ENCODE results near the gene PLAGL2. TPM values are rescaled to one million over a fixed set of nuclear protein-coding genes. Genes with fewer than 3 reads are reported as not detected.

PLAGL2 gene
- total RNA-seq, 1 experiment from 2014 or later: 3.3 TPM

DNA sequence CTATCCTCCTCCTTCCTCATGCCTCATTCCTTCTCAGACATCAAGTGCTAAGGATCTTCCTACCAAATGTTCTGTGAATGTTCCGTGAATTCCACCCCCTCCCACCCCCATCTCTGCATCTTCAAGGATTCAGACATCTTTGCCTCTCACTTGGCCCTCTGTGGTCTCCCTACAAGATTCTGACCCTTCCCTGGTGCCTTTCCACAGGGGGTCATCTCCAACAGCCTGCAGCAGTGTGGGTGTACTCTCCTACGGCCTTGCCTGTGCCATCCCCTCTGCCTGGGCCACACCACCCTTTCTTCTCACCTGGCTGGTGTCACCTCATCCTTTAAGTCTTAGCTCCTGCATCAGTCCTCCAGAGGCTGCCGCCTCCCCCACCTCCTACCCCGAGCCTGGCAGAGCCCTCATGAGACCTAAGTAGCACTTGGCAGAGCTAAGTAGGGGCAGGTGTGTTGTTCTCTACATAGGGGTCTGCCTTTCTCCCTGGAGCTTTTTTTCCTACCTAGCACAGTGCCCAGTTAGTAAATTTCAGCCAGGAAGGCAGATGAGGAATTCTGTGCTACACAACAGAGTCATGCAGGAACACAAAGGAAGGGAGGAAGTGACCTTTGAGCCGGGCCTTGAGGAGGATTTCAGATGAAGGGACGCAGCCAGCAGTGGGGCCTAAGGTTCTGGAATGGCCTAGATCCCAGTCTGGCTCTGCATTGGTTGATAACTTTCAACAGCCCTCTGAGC, 55.0 kb downstream of the PLAGL2 start:
- Histone ChIP-seq H3K9me3 (replicated peaks) (no peaks in the 10 kb centered on the region), H3K4me3 (no peak overlapping the region), H3K4me1 (replicated peaks) (peaks cover 17% of the 10 kb centered on the region), H3K27me3 (replicated peaks) (no peaks in the 10 kb centered on the region), H3K36me3 (peaks cover 70% of the 10 kb centered on the region), H3K27ac (no peak overlapping the region)
- no peak for DNase-seq (ENCODE audit: low read depth in 1 of 2, low spot score in 2 of 2)

DNA sequence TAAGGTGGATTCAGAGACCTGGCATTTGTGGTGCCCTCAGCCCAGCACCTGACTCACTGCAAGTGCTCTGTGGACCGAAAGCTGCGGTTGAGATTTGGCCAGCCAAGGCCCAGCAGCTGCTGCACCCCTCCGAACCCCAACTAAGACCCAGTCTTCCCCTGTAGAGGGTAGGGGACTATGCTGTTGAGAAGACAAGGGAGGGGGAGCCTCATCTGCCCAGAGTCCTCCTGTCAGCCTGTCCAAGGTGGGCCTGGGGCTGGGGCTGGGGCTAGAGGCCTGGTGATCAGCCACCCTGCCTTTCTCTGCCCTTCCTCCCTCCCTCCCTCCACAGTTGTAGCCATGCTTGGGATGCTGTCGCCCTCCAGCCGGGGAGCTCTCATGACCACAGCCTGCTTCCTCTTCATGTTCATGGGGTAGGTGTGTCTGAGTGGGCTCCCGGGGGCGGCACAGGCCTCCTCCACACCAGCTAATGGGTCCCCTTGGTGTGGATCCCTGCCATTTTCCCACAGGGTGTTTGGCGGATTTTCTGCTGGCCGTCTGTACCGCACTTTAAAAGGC, 57.2 kb downstream of the PLAGL2 start:
- no peak overlapping the region for H3K4me3 ChIP-seq
- H3K9me3 ChIP-seq (replicated peaks): no peaks in the 10 kb centered on the region
- peaks cover 13% of the 10 kb centered on the region for H3K4me1 ChIP-seq (replicated peaks)
- H3K27ac ChIP-seq: no peak overlapping the region
- no peak for DNase-seq (ENCODE audit: low read depth in 1 of 2, low spot score in 2 of 2)
- H3K27me3 ChIP-seq (replicated peaks): no peaks in the 10 kb centered on the region
- peaks cover 81% of the 10 kb centered on the region for H3K36me3 ChIP-seq

DNA sequence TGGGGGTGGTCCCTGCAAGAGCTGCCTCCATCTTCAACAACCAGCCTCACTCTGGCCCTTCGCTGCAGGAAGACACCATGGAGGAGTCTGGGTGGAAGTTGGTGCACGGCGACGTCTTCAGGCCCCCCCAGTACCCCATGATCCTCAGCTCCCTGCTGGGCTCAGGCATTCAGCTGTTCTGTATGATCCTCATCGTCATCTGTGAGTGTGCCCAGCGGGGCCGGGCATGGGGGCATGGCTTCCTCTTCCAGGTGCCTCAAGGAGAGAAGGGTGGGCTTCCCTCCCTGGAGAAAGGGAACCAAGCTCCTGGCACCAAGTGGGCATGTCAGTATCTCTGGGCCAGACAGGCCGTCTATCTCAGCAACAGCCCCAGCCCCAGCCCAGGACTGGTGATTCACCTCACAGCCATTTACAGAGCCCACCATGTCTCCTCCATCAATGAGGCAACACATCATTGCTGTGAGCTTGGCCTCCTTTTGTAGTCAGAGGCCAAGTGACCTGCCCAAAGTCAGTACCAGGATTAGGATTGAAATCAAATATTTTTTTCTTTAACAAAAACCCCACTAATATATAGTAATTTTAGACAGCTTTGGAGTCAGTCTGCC, 57.9 kb downstream of the PLAGL2 start:
- Histone ChIP-seq H3K9me3 (replicated peaks) (no peaks in the 10 kb centered on the region), H3K4me1 (replicated peaks) (peaks cover 6% of the 10 kb centered on the region), H3K27ac (no peak overlapping the region), H3K36me3 (peaks cover 84% of the 10 kb centered on the region), H3K4me3 (no peak overlapping the region), H3K27me3 (replicated peaks) (no peaks in the 10 kb centered on the region)
- no peak for DNase-seq (ENCODE audit: low read depth in 1 of 2, low spot score in 2 of 2)

DNA sequence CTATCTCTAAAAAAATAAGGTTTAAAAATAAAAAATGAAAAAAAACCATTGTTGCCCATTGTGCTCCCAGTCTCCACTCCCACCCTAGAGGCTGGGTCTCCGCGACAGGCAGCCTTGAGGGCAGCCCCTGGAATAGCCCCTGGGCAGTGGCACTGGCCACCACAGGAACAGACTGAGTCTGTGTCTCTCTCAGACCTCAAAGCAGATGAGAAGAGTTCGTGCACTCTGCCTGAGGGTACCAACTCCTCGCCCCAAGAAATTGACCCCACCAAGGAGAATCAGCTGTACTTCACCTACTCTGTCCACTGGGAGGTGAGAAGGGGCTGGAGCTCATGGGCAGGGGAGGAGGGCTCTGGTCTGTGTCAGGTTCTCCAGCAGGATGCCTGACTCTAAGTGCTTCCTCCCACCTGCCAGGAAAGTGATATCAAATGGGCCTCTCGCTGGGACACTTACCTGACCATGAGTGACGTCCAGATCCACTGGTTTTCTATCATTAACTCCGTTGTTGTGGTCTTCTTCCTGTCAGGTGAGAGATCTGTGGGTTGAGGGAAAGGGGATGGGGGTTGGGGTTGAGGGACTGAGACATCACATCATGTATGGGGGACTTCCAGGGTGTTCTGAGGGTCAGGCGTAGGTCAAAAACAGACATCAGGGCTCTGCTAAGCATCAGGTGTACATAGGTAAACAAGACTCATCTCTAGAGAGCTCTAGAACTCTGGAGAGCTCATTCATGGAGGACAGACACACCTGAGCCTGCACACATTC, 62.5 kb downstream of the PLAGL2 start:
- no peak for DNase-seq (ENCODE audit: low read depth in 1 of 2, low spot score in 2 of 2)
- Histone ChIP-seq H3K9me3 (replicated peaks) (no peaks in the 10 kb centered on the region), H3K4me3 (no peak overlapping the region), H3K36me3 (peaks cover 85% of the 10 kb centered on the region), H3K4me1 (replicated peaks) (peaks cover 4% of the 10 kb centered on the region; the same call in 1 of the 2 replicates), H3K27me3 (replicated peaks) (no peaks in the 10 kb centered on the region), H3K27ac (no peak overlapping the region)

DNA sequence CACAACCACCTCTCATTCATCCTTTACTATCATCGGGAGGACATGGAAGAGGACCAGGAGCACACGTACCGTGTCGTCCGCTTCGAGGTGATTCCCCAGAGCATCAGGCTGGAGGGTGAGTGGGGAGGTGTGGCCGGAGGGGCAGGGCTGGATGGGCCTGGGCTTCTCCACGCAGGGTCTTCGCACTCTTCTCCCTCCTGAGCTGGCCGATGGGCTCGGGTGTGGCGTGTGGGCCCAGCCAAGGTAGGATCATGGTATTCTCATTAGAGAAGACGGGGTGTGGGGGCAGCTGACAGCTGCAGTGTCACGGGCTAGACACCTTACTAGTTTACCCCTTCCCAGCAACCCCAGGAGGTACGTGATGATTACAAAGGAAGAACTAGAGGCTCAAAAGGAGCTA, 64.6 kb downstream of the PLAGL2 start:
- no peak for DNase-seq (ENCODE audit: low read depth in 1 of 2, low spot score in 2 of 2)
- H3K36me3 ChIP-seq: peaks cover 89% of the 10 kb centered on the region
- H3K9me3 ChIP-seq (replicated peaks): no peaks in the 10 kb centered on the region
- no peak overlapping the region for H3K4me3 ChIP-seq
- H3K4me1 ChIP-seq (replicated peaks): no peaks in the 10 kb centered on the region
- no peaks in the 10 kb centered on the region for H3K27me3 ChIP-seq (replicated peaks)
- no peak overlapping the region for H3K27ac ChIP-seq

Other genes with a start within 250 kb of the PLAGL2 start
- not detected in 2 replicates for gene XKR7, start 239.6 kb downstream of the PLAGL2 start, total RNA-seq (2014; rRNA removed; shearing (Covaris generic))
- gene CCM2L, start 197.3 kb downstream of the PLAGL2 start, total RNA-seq (2014; rRNA removed; shearing (Covaris generic)): not detected in 2 replicates
- gene HCK, start 155.5 kb downstream of the PLAGL2 start, total RNA-seq (2014; rRNA removed; shearing (Covaris generic)): not detected in 2 replicates
- 18.4 and 26.9 TPM in 2 replicates for gene TM9SF4, start 98.0 kb downstream of the PLAGL2 start, total RNA-seq (2014; rRNA removed; shearing (Covaris generic))
- gene POFUT1, start 137 bp upstream of the PLAGL2 start, total RNA-seq (2014; rRNA removed; shearing (Covaris generic)): 42.4 and 52.4 TPM in 2 replicates
- gene KIF3B, start 69.9 kb upstream of the PLAGL2 start, total RNA-seq (2014; rRNA removed; shearing (Covaris generic)): 12.9 and 15.7 TPM in 2 replicates
- 19.9 and 35.2 TPM in 2 replicates for gene ASXL1, start 150.6 kb upstream of the PLAGL2 start, total RNA-seq (2014; rRNA removed; shearing (Covaris generic))

Data from SJSA1 (cell line).